Small intestine (tissue), 7 donors: Measurements from ENCODE around the gene MDC1. TPM values are rescaled to one million over a fixed set of nuclear protein-coding genes. Genes with fewer than 3 reads are reported as not detected.
A peak's percentile ranks its signal among the peaks of the same experiment; 100 is the strongest.
"Not testable (repeated sequence)": the region's sequence is repeated elsewhere in the genome, so short reads cannot be mapped to it uniquely, and the experiment has no call there.

Experiments used
- DNase-seq, 2 donors: peaks; one replicate each; pipeline versions ENCODE4 v3.0.0 to v3.0.0-alpha.2; 2013
- FAIRE-seq: peaks from 2 replicates; lab custom pipeline; 2012; peaks lifted over from hg19 to GRCh38; lab: Jason Lieb, UNC
- H3K27ac ChIP-seq, 3 donors: one replicate each; pipeline ENCODE4 v1.5.1; 2013; ENCODE audit warnings: low read length in 2 of 3, mild to moderate bottlenecking in 2 of 3, control low read depth in 1 of 3, inconsistent platforms in 1 of 3, low read depth in 1 of 3, moderate library complexity in 1 of 3
- H3K27me3 ChIP-seq, 3 donors: one replicate each; pipeline ENCODE4 v1.6.1; 2013; ENCODE audit warnings: low read length in 3 of 3, inconsistent platforms in 1 of 3; ENCODE audit not compliant: control insufficient read depth in 3 of 3, insufficient read depth in 3 of 3
- H3K36me3 ChIP-seq, 3 donors: one replicate each; pipeline ENCODE4 v1.6.1; 2013; ENCODE audit warnings: low read length in 3 of 3, inconsistent platforms in 1 of 3, low read depth in 1 of 3, mild to moderate bottlenecking in 1 of 3, moderate library complexity in 1 of 3; ENCODE audit not compliant: control insufficient read depth in 3 of 3, insufficient read depth in 2 of 3
- H3K4me1 ChIP-seq, 3 donors: one replicate each; pipeline ENCODE4 v1.6.1; 2013; ENCODE audit warnings: low read length in 2 of 3, inconsistent platforms in 1 of 3, low read depth in 1 of 3, mild to moderate bottlenecking in 1 of 3, moderate library complexity in 1 of 3; ENCODE audit not compliant: control insufficient read depth in 3 of 3, insufficient read depth in 2 of 3
- H3K4me3 ChIP-seq, 3 donors: one replicate each; pipeline ENCODE4 v1.5.1; 2013; ENCODE audit warnings: low read length in 3 of 3, control low read depth in 1 of 3, inconsistent platforms in 1 of 3, low read depth in 1 of 3, mild to moderate bottlenecking in 1 of 3, moderate library complexity in 1 of 3
- H3K9me3 ChIP-seq, 2 donors: one replicate each; pipeline ENCODE4 v1.6.1; 2013; ENCODE audit warnings: low read depth in 1 of 2, low read length in 1 of 2; ENCODE audit not compliant: control insufficient read depth in 2 of 2, insufficient read depth in 1 of 2
- WGBS, 3 donors: extraction: QIAGEN DNeasy Blood & Tissue Kit; methylation state at CpG; one replicate each; pipeline ENCODE4 v1.1.7; 2013; 5-methylcytosine and 5-hydroxymethylcytosine counted together
- polyA plus RNA-seq, 4 donors: library from polyadenylated mRNA; stranded (reverse) in 3 of 4; unstranded in 1 of 4; fragments of 200-250 nt in 3 of 4; fragments of 120-200 nt in 1 of 4; gene quantifications; one replicate each; pipeline versions ENCODE4 v1.2.1 to v1.2.3, GENCODE V29; 2013
- donor health status: healthy with polysubstance abuse.
- donor health status: control.
- donor health status: control.
- donor health status: Bipolar disorder and iron deficiency.
- donor health status: healthy.

Gene MDC1
- polyA plus RNA-seq, 4 donors = 1.8 to 20.7 (median 7.6) TPM

DNA sequence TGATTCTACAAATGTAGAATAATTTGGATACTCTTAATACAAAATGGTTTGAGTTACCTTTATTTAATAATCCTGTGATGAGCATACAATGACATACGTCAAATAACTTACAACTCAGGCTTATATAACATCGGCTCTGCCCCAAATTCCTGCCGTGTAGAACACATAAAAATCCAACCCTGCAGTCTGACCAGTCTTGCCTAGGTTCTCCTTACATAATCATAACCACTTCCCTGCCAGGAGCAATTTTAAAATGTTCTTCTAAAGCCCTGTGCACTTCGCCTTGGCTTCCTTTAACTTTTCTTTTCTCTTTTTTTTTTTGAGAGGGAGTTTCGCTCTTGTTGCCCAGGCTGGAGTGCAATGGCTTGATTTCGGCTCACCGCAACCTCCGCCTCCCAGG lies 43.5 kb upstream of the MDC1 start:
- FAIRE-seq = no peak
- H3K27ac ChIP-seq = no peak overlapping the region
- 87 to 93% (median 90%) methylated on average over 8 of the region's 8 CpGs for WGBS, 3 donors

DNA sequence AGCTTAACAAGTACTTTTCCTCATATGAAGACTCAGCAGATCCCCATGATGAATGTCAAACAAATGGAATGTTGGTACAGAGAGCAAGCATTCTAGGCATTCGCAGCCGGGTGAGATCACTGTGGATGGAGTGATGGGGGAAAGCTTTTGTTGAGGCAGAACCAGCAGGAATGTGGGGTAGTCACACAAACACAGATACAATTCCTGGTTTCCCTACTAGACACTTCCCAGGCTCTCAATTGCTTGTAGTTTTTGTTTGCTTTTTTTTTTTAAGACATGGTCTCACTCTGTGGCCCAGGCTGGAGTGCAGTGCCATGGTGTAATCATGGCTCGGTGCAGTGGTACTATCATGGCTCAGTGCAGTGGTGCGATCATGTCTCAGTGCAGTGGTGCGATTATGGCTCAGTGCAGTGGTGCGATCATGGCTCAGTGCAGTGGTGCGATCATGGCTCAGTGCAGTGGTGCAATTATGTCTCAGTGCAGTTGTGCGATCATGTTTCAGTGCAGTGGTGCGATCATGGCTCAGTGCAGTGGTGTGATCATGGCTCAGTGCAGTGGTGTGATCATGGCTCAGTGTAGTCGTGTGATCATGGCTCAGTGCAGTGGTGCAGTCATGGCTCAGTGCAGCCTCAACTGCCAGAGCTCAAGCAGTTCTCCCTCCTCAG lies 42.6 kb upstream of the MDC1 start:
- peak overlapping the region in 1 of 3 donors; percentile 44 for H3K27ac ChIP-seq
- DNase-seq (no peak), FAIRE-seq (no peak)
- H3K4me1 ChIP-seq = peaks cover 3 to 16% (median 10%) of the 10 kb centered on the region in 3 donors
- H3K4me3 ChIP-seq = no peak overlapping the region
- 88 to 98% (median 96%) methylated on average over 10 of the region's 10 CpGs for WGBS, 3 donors
- H3K9me3 ChIP-seq = no peaks in the 10 kb centered on the region
- H3K36me3 ChIP-seq = no peaks in the 10 kb centered on the region
- H3K27me3 ChIP-seq = no peaks in the 10 kb centered on the region

More for the DNA sequence above, 43.5 kb upstream of the MDC1 start:
- H3K27me3 ChIP-seq = no peaks in the 10 kb centered on the region
- no peaks in the 10 kb centered on the region for H3K9me3 ChIP-seq
- DNase-seq = no peak
- H3K4me1 ChIP-seq = peaks cover 3 to 16% (median 11%) of the 10 kb centered on the region in 3 donors
- no peaks in the 10 kb centered on the region for H3K36me3 ChIP-seq
- H3K4me3 ChIP-seq = no peak overlapping the region

DNA sequence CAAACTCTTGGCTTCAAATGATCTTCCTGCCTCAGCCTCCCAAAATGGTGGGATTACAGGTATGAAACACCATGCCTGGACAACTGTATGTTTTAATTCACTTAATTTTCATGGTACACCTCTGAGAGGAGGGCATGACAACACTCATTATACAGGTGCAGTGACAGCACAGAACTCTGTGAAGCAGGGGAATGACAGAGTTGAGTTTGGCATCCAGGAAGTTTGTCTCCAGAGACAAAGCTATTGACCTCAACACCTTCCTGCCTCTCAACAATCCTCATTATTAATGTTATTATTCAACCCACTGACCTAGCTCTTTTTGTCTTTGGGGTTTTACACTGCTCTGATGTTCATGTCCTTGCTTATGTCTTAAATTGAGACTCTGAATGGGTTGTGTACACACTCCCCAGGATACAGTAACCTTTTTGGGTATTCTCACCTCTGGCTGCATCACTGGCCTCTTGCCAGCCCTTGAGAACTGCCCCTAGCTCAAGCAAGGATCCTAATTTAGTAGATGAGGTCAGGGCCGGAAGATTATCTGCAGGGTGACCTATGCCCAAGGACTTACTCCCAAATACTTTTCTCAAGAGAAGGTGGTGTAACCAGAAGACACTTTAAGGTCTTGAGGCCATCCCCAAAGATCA lies 40.3 kb upstream of the MDC1 start:
- peaks cover 0 to 6% (median 0%) of the 10 kb centered on the region in 3 donors for H3K4me1 ChIP-seq
- H3K27ac ChIP-seq = no peak overlapping the region
- no peak for FAIRE-seq
- DNase-seq = no peak
- H3K36me3 ChIP-seq = no peaks in the 10 kb centered on the region
- no peak overlapping the region for H3K4me3 ChIP-seq
- WGBS, 3 donors = 71 to 84% (median 79%) methylated on average over 1 of the region's 1 CpG
- H3K27me3 ChIP-seq = no peaks in the 10 kb centered on the region
- H3K9me3 ChIP-seq = no peaks in the 10 kb centered on the region

DNA sequence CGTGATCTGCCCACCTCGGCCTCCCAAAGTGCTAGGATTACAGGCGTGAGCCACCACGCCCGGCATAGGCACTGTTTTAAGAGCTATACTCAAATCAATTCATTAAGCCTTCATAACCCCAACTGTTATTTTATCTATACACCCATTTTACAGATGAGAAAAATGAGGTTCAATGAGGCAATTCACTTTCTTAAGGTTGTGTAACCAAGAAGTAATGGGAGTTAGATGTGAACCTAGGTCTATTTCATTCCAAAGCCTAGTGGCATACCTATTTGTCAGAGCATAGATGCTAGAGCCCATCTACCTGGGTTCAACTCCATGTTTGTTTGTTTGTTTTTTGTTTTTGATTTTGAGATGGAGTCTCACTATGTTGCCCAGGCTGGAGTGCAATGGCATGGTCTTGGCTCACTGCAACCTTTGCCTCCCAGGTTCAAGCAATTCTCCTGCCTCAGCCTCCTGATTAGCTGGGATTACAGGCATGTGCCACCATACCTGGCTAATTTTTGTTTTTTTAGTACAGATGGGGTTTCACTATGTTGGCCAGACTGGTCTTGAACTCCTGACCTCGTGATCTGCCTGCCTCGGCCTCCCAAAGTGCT lies 39.4 kb upstream of the MDC1 start:
- H3K4me3 ChIP-seq, H3K27ac ChIP-seq, H3K9me3 ChIP-seq, DNase-seq, FAIRE-seq, H3K27me3 ChIP-seq, H3K36me3 ChIP-seq: not testable (repeated sequence)
- peaks cover 0 to 12% (median under 1%) of the 10 kb centered on the region in 3 donors for H3K4me1 ChIP-seq
- WGBS, 3 donors = 94% methylated on average over 7 of the region's 7 CpGs

DNA sequence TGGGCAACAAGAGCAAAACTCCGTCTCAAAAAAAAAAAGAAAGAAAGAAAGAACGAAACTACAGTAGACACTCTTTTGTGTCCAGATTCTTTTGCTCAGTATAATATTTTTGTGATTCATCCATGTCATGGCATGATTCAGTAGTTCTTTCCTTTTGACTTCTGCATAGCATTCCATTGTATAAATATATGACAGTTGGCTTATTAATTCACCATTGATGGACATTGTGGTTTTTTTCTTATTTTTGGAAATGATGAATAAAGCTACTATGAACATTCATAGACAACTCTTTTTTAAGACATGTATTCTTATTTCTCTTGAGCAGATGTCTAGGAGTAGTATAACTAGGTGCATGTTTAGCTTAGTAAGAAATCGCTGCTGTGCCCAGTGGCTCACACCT lies 37.5 kb upstream of the MDC1 start:
- H3K27ac ChIP-seq = no peak overlapping the region
- WGBS, 3 donors = 89 to 93% (median 90%) methylated on average over 3 of the region's 3 CpGs
- no peak overlapping the region for H3K4me3 ChIP-seq
- FAIRE-seq = no peak
- no peak for DNase-seq
- H3K9me3 ChIP-seq = no peaks in the 10 kb centered on the region
- H3K4me1 ChIP-seq = peaks cover 0 to 26% (median 3%) of the 10 kb centered on the region in 3 donors
- no peaks in the 10 kb centered on the region for H3K27me3 ChIP-seq
- H3K36me3 ChIP-seq = no peaks in the 10 kb centered on the region

DNA sequence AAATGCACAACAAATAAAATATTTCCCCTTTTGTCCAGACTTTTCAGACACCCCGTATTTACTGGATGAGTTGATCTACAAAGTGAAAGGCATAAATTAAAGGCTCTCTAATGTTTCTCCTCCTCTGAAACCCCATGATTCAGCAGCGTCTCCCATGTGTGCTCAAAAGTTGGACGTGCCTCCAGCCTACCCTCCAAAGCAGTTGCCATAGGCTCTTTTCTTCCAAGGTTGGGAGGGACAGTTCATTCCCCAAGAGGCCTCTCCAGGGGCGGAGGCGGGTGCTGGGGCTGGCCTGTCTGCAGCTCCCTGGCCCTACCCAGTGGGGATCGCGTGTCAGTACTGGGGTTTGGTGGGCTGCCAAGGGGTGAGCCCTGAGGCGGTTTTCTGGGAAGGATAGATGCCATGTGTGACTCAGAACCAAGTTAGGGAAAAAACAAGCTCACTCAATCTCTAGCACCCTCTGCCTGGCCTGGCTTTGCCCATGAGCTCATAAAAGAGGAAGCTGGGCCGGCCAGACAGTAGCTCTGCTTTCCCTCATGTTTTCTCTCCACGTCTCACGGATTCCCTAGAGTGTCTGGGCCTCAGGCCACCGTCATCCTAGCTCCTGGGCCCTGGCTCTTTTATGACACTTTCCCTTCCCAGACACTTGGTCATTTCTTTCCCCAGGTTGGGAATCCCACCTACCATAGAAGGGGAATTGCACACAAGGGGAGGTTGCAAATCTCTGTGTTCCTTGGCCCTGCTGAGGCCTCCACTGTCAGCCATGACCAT lies 35.3 kb upstream of the MDC1 start:
- no peaks in the 10 kb centered on the region for H3K27me3 ChIP-seq
- H3K27ac ChIP-seq = peak overlapping the region in 2 of 3 donors; percentile 60 to 74
- H3K9me3 ChIP-seq = no peaks in the 10 kb centered on the region
- peak in 1 of 2 donors; percentile 45 for DNase-seq
- H3K36me3 ChIP-seq = no peaks in the 10 kb centered on the region
- peaks cover 0 to 42% (median 16%) of the 10 kb centered on the region in 3 donors for H3K4me1 ChIP-seq
- H3K4me3 ChIP-seq = no peak overlapping the region
- FAIRE-seq = no peak
- 46 to 73% (median 64%) methylated on average over 12 of the region's 12 CpGs for WGBS, 3 donors

DNA sequence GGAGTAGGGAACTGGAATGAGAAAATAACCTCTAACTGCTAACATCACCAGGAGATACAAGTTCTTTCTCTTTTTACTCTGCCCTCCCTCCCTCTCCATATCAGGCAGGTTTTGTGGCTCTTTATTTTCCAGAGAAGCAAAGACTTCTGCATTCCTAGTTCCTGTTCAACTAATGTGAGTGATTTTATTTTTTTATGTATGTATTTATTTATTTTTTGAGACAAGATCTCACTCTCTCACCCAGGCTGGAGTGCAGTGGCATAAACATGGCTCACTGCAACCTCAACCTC lies 33.2 kb upstream of the MDC1 start:
- H3K27me3 ChIP-seq = no peaks in the 10 kb centered on the region
- no peaks in the 10 kb centered on the region for H3K36me3 ChIP-seq
- no peak overlapping the region for H3K4me3 ChIP-seq
- H3K9me3 ChIP-seq = no peaks in the 10 kb centered on the region
- peaks cover 0 to 42% (median 16%) of the 10 kb centered on the region in 3 donors for H3K4me1 ChIP-seq
- peak overlapping the region; percentile 1 to 92 (median 86) for H3K27ac ChIP-seq
- no peak for FAIRE-seq
- no peak for DNase-seq
